EL (cell line): ENCODE data around the gene C1orf21.

Source experiments
- DNase-seq: peaks from one replicate; pipeline ENCODE4 v3.0.0-alpha.2; 2016

Gene C1orf21

GRCh38 chr1:184530226-184530625 lies 143.4 kb downstream of the C1orf21 start:
- DNase-seq, result no peak

DNA sequence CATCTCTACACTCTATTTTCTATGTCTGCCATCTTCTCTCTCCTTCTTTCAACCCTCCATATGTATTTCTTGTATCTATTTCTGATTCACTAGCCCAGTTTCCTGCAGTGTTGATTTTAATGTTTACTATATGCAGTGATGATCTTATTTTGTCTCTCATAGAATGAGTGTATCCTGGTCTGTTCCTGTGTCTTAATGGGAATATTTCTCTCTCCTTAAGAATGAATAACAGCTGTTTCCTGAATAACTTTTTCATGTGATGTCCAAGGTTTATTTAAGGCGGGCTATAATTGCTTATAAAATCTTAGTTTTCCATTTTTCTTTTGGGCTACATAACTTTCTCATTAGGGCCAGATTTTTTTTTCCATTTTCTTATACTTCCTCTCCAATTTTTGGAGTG lies 144.5 kb downstream of the C1orf21 start:
- DNase-seq, result no peak

GRCh38 chr1:184532199-184532598 lies 145.4 kb downstream of the C1orf21 start:
- DNase-seq, result no peak

GRCh38 chr1:184533049-184533448 lies 146.2 kb downstream of the C1orf21 start:
- no peak for DNase-seq

DNA sequence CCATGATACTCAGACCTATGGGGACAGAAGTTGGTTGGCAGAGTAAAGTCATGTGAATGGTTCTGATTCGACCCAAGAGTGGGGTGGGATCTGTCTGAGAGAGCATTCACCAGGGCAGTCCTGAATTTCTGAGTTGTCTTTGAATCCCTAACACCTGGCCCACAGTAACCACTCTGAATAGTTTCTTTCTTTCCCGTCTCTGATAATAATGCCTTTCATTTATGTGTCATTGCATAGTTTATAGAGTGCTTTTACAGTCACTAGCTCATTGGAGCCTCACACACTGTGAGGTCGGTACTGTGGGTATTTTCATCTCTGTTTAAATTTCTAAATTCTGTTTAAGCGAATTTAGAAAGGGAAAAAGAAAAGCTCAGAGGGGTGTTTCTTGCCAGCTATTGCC lies 147.1 kb downstream of the C1orf21 start:
- DNase-seq, result no peak

DNA sequence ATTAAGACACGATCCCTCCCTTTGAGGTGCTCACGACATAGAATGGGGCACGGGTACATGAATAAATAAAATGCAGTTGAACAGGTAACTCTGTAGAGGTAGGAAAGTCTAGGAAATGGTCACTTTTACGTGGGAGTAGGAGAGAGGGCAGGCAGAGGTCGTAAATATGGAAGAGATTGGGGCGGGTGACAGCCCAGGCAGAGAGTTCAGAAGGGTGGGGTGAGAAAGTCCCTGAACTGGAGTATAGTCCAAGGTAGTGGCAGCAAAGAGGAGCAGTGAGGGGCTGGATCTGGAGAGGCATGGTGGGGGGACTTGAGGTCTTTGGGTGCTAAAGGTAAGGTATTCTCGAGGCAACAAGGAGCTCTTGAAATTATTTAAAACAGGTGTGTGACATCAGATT lies 147.9 kb downstream of the C1orf21 start:
- DNase-seq, result no peak

GRCh38 chr1:184535191-184535970 lies 148.6 kb downstream of the C1orf21 start:
- DNase-seq, result no peak

- no peak for DNase-seq
Measured at GRCh38 chr1:184536246-184536985, 149.6 kb downstream of the C1orf21 start.

GRCh38 chr1:184539580-184539979 lies 152.8 kb downstream of the C1orf21 start:
- no peak for DNase-seq

- no peak for DNase-seq
Measured at GRCh38 chr1:184541537-184542152, 154.8 kb downstream of the C1orf21 start.

- DNase-seq, result no peak
Measured at GRCh38 chr1:184542291-184542690, 155.5 kb downstream of the C1orf21 start.

GRCh38 chr1:184545601-184546000 lies 158.8 kb downstream of the C1orf21 start:
- peak; percentile 13 for DNase-seq

- DNase-seq, result no peak
Measured at GRCh38 chr1:184552446-184552845, 165.6 kb downstream of the C1orf21 start.

GRCh38 chr1:184553845-184554244 lies 167.0 kb downstream of the C1orf21 start:
- DNase-seq, result no peak

GRCh38 chr1:184555665-184556641 lies 169.1 kb downstream of the C1orf21 start:
- no peak for DNase-seq

- no peak for DNase-seq
Measured at GRCh38 chr1:184556665-184557064, 169.8 kb downstream of the C1orf21 start.

- DNase-seq, result no peak
Measured at GRCh38 chr1:184557423-184558347, 170.9 kb downstream of the C1orf21 start.

DNA sequence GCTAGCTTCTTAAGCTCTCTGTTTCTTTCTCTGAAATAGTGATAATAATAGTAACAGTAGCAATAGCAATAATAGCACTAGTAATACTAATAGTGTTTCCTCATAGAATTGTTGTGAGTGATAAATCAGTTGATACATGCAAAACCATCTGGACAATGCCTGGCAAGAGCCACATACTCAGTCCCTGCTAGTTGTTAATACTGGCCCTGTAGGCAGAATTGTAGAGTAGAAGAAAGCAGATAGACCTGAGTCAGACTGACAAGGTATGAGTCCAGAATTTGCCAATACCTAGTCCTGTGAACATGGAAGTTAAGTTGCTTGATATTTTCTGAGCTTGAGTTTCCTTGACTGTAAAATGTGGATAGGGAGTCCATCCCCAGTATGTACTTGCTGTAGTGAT lies 171.9 kb downstream of the C1orf21 start:
- DNase-seq, result no peak

DNA sequence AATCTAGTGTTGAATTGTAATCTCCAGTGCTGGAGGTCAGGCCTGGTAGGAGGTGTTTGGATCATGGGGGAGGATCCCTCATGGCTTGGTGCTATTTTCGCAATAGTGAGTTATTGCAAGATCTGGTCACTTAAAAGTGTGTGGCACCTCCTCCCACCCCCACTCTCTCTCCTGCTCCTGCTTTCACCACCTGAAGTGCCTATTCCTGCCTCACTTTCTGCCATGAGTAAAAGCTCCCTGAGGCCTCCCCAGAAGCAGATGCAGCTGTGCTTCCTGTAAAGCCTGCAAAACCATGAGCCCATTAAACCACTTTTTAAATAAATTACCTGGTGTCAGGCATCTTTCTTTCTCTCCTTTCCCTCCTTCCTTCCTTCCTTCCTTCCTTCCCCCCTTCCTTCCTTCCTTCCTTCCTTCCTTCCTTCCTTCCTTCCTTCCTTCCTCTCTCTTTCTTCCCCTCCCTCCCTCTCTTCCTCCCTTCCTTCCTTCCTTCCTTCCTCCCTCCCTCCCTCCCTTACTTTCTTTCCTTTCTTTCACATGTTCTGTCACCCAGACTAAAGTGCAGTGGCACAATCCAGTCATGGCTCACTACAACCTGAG lies 172.4 kb downstream of the C1orf21 start:
- no peak for DNase-seq

DNA sequence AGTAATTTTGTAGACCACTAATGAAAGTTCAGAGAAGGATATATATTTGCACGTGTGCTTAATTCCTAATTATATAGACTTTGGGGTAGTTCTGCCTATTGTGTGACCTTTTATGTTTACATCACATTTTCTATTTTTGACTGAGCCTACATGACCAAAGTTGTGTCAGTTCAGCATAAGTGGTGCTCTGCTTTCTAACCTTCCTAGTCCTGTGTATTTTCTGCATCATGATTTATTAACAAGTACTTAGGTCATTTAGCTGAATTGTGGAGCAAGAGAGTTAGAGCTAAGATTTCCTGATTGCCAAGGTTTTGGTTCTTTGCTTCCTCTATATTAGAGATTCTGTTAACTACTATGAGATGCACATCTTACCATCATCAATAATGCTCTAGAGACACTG lies 176.0 kb downstream of the C1orf21 start:
- no peak for DNase-seq

DNA sequence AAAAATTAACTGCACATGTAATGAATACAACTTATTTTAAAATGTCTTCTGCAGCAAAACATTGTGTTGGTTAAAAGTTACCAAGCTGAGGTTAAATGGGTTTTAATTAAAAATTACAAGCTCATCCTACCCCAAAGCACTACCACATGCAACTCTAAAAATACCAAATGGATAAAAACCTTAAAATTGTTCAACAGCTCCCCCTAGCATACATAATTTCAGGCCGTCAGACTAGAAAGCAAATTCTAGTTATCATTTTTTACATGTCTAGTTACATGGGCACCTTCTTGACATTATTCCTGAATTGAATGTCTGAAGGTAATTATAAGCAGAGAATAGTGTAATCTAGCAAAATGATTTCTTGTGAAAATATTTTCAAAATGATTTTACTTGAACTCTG lies 176.5 kb downstream of the C1orf21 start:
- peak; percentile 11 for DNase-seq
